Omental fat pad (tissue), 4 donors: ENCODE measurements around the gene PITX3. TPM values are rescaled to one million over a fixed set of nuclear protein-coding genes. Genes with fewer than 3 reads are reported as not detected.

ENCODE experiments used
- ATAC-seq: fragments of 150-250 bp; one replicate; pipeline ENCODE4 v1.9.1; 2016; ENCODE audit warnings: mild to moderate bottlenecking, moderate library complexity; ENCODE audit not compliant: low FRiP score
- DNase-seq: peaks from one replicate; pipeline ENCODE4 v3.0.0-alpha.2; 2019; ENCODE audit warnings: low spot score
- CTCF ChIP-seq, 3 donors: fragments of 450-650 bp; IDR thresholded peaks; one replicate each; pipeline ENCODE4 v1.5.1; 2016 to 2017; ENCODE audit warnings: antibody characterized with exemption in 3 of 3, mild to moderate bottlenecking in 3 of 3, moderate library complexity in 2 of 3
- total RNA-seq, 4 donors: library from RNA; depleted of rRNA; stranded (reverse); fragments of >200 nt; gene quantifications; one replicate each; pipeline ENCODE4 v1.1.0, GENCODE V29; 2016

Gene PITX3
- total RNA-seq, 4 donors from 2014 or later, result 0.36 to 0.37 TPM; not detected in 2

- no peak for TF ChIP-seq CTCF (IDR thresholded peaks at IDR 0.05)
- DNase-seq (no peak), ATAC-seq (no peak)
Measured at GRCh38 chr10:102284531-102284930, 43.2 kb upstream of the PITX3 start.

GRCh38 chr10:102283890-102284289 is 42.6 kb upstream of the PITX3 start:
- no peak for TF ChIP-seq CTCF (IDR thresholded peaks at IDR 0.05)
- ATAC-seq (no peak), DNase-seq (no peak)

- no peak for DNase-seq
- ATAC-seq, result no peak
- TF ChIP-seq CTCF (IDR thresholded peaks at IDR 0.05), result no peak
Measured at GRCh38 chr10:102283488-102283887, 42.2 kb upstream of the PITX3 start.

- TF ChIP-seq CTCF (IDR thresholded peaks at IDR 0.05), result no peak
- no peak for DNase-seq
Measured at GRCh38 chr10:102281102-102281487, 39.8 kb upstream of the PITX3 start.

GRCh38 chr10:102280397-102281101 is 39.2 kb upstream of the PITX3 start:
- no peak for TF ChIP-seq CTCF (IDR thresholded peaks at IDR 0.05)
- DNase-seq (no peak), ATAC-seq (peak; percentile 68)

More at GRCh38 chr10:102281102-102281487, 39.8 kb upstream of the PITX3 start:
- no peak for ATAC-seq

GRCh38 chr10:102279104-102279503 is 37.8 kb upstream of the PITX3 start:
- no peak for TF ChIP-seq CTCF (IDR thresholded peaks at IDR 0.05)
- no peak for ATAC-seq
- DNase-seq, result no peak

- no peak for ATAC-seq
- no peak for DNase-seq
- TF ChIP-seq CTCF (IDR thresholded peaks at IDR 0.05), result no peak
Measured at GRCh38 chr10:102275343-102275742, 34.0 kb upstream of the PITX3 start.
